Breast epithelium (tissue), 3 donors: ENCODE results near the gene DDX3Y.

ENCODE experiments used
- POLR2AphosphoS5 ChIP-seq, 3 donors: sonication (generic); formaldehyde crosslinking; IDR thresholded peaks; one replicate each; pipeline ENCODE4 v1.6.1; 2017; ENCODE audit warnings: antibody characterized with exemption in 3 of 3
- TF ChIP-seq, protein P1 (sequence below), 3 donors: fragments of 450-650 bp; IDR thresholded peaks; one replicate each; pipeline ENCODE4 v1.5.1; 2016 to 2017; ENCODE audit warnings: antibody characterized with exemption in 3 of 3, mild to moderate bottlenecking in 3 of 3, moderate library complexity in 3 of 3

DNA sequence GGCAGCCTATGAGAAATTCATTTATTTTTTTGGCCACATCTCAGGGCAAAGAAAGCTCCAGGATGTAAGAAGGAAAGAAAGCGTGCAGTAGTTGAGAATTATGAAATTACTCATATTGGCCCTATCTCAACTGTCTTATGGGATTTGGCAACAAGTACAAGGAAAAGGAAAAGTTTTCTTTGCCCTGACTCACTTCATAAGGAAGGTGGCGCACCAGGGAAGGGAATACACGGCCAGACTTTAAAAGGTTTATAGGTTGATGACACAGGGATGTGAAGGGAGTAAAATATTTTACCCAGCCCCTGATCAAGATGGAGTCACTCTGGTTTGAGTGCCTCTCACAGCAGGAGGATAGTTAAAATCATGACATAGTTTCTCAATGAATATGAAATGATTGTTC, 23.4 kb downstream of the DDX3Y start:
- TF ChIP-seq POLR2AphosphoS5 (IDR thresholded peaks at IDR 0.05), result no peak
- TF ChIP-seq, protein P1, sequence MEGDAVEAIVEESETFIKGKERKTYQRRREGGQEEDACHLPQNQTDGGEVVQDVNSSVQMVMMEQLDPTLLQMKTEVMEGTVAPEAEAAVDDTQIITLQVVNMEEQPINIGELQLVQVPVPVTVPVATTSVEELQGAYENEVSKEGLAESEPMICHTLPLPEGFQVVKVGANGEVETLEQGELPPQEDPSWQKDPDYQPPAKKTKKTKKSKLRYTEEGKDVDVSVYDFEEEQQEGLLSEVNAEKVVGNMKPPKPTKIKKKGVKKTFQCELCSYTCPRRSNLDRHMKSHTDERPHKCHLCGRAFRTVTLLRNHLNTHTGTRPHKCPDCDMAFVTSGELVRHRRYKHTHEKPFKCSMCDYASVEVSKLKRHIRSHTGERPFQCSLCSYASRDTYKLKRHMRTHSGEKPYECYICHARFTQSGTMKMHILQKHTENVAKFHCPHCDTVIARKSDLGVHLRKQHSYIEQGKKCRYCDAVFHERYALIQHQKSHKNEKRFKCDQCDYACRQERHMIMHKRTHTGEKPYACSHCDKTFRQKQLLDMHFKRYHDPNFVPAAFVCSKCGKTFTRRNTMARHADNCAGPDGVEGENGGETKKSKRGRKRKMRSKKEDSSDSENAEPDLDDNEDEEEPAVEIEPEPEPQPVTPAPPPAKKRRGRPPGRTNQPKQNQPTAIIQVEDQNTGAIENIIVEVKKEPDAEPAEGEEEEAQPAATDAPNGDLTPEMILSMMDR (IDR thresholded peaks at IDR 0.05), result no peak
